Hematopoietic multipotent progenitor cell treated with erythropoietin and hydrocortisone succinate and interleukin-3 and kit ligand, for 17 days (in vitro differentiated cells): Measurements from ENCODE around the gene FOXP1.
"Not testable (repeated sequence)": the region's sequence is repeated elsewhere in the genome, so short reads cannot be mapped to it uniquely, and the experiment has no call there.

Source experiments
- DNase-seq: peaks from one replicate; pipeline ENCODE4 v3.0.0-alpha.2; 2015; ENCODE audit warnings: low spot score

Gene FOXP1

GRCh38 chr3:71530903-71531530 is 52.5 kb downstream of the FOXP1 start:
- no peak for DNase-seq

GRCh38 chr3:71528816-71529215 is 54.7 kb downstream of the FOXP1 start:
- DNase-seq, result no peak

GRCh38 chr3:71526448-71526847 is 57.1 kb downstream of the FOXP1 start:
- DNase-seq, result not testable (repeated sequence)

- no peak for DNase-seq
Observed at GRCh38 chr3:71525391-71525790, 58.1 kb downstream of the FOXP1 start.

- no peak for DNase-seq
Observed at GRCh38 chr3:71524672-71525071, 58.9 kb downstream of the FOXP1 start.

GRCh38 chr3:71523628-71524027 is 59.9 kb downstream of the FOXP1 start:
- no peak for DNase-seq

- DNase-seq, result peak; percentile 41
Observed at GRCh38 chr3:71521940-71522876, 61.3 kb downstream of the FOXP1 start.

GRCh38 chr3:71521021-71521352 is 62.5 kb downstream of the FOXP1 start:
- DNase-seq, result no peak

GRCh38 chr3:71520161-71521020 is 63.1 kb downstream of the FOXP1 start:
- no peak for DNase-seq

GRCh38 chr3:71518089-71518488 is 65.4 kb downstream of the FOXP1 start:
- DNase-seq, result no peak

- no peak for DNase-seq
Observed at GRCh38 chr3:71517271-71517791, 66.2 kb downstream of the FOXP1 start.

GRCh38 chr3:71515636-71516365 is 67.7 kb downstream of the FOXP1 start:
- DNase-seq, result no peak

- no peak for DNase-seq
Observed at GRCh38 chr3:71514621-71515020, 68.9 kb downstream of the FOXP1 start.

- no peak for DNase-seq
Observed at GRCh38 chr3:71513515-71513914, 70.0 kb downstream of the FOXP1 start.

- DNase-seq, result no peak
Observed at GRCh38 chr3:71513081-71513480, 70.4 kb downstream of the FOXP1 start.

GRCh38 chr3:71512544-71512943 is 71.0 kb downstream of the FOXP1 start:
- no peak for DNase-seq

GRCh38 chr3:71512000-71512399 is 71.5 kb downstream of the FOXP1 start:
- DNase-seq, result peak; percentile 77

GRCh38 chr3:71511446-71511845 is 72.1 kb downstream of the FOXP1 start:
- DNase-seq, result no peak

- DNase-seq, result peak; percentile 38
Observed at GRCh38 chr3:71511037-71511436, 72.5 kb downstream of the FOXP1 start.

GRCh38 chr3:71510510-71510909 is 73.0 kb downstream of the FOXP1 start:
- peak; percentile 52 for DNase-seq

GRCh38 chr3:71509066-71509465 is 74.5 kb downstream of the FOXP1 start:
- DNase-seq, result no peak
